ENCODE data around the gene ATAD3C.
"Not testable (repeated sequence)": the region's sequence is repeated elsewhere in the genome, so short reads cannot be mapped to it uniquely, and the experiment has no call there.

ATAD3C gene

DNA sequence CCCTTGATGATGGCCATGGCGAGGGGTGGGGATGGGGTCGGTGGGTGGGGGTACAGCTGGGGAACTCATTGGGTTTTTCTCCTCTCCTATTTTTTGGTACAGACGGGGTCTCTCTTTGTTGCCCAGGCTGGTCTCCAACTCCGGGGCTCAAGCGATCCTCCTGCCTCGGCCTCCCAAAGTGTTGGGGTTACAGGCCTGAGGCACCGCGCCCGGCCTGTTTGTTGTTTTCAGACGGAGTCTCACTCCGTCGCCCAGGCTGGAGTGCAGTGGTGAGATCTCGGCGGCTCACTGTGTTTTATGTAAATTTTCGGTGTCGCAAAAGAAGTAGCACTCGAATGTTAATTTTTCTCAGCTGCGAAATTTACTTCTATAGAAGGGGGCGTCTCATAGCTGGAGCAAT lies 2.9 kb upstream of the ATAD3C start:
- DNase-seq (ENCODE audit: low read depth in 2 of 2), result not testable (repeated sequence)

DNA sequence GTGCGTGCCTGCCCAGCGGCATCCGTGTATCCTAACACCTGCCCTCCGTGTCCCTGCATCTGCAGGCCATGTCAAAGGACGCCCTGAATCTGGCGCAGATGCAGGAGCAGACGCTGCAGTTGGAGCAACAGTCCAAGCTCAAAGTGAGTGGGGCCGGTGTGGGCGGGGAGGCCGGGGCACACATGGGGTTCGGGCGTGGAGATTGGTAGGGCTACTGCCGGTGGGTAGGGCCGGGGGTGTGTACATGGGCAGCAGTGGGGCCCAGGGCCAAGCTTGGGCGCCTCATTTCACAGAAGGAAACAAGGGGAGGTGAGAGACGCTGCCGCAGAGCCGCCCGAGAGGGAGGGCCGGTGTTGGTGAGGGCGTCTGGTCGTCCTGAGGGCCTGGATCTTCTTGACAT lies 1.1 kb downstream of the ATAD3C start:
- not testable (repeated sequence) for DNase-seq (ENCODE audit: low read depth in 2 of 2)

DNA sequence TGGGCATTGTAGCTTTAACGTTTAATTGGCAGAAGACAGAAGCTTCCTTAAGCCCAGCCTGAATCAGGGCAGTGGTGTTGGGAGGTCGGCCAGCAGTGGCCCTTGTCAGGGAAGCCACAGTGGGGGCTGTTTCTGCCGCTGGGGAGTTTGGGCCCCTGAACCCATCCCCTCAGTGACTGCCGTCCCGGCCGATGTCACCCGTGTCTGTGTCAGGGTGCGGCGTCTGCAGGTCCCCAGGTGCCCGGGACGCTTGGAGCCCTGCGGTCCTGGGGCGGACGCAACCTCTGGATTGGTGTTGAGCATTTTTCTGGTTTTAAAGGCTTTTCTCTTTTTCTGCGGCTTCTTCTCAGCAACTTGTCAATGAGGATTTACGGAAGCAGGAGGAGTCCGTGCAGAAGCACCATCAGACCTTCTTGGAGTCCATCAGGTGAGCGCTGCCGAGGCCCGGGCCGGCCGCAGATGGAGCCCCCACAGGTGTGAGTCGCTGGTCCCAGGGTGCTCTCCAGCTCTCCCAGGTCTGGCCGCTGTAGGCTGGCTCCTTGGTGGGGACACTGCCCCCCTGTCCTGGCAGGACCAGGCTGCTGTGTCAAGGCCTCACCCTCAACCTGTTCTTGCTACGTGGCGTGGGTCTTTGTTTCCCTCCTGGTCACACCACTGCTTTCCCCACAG lies 2.3 kb downstream of the ATAD3C start:
- no peak for DNase-seq (ENCODE audit: low read depth in 2 of 2)

DNA sequence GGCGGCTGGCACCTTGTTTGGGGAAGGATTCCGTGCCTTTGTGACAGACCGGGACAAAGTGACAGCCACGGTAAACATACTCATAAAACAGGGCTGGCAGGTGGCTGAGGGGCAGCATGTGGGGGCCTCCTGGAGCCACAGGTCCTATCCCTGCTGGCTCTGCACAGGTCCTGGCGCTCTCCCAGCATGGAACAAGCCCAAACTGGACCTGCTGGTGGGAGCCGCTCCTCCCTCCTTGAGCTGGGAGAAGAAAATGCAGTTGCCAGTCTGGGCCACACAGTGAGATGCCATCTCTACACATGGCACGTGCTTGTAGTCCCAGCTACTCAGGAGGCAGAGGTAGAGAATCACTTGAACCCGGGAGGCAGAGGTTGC lies 2.9 kb downstream of the ATAD3C start:
- DNase-seq (ENCODE audit: low read depth in 2 of 2), result not testable (repeated sequence)

DNA sequence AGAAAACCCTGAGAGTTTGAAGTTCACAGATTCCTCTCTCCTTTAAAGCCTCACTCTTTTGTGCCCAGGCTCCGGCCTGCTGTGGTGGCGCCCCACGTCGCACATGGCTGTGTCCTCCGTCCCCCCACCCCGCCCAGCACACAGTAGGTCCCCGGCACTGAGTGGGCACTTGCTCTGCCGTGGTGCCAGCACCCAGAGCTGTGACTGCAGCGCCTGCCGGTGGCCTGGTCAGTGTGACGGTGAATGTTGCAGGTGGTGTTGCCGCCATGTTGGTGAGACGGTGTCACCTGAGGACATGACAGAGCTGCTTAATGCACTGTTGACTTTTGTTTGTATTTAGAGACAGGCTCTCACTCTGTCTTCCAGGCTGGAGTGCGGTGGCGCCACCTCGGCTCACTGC lies 3.4 kb downstream of the ATAD3C start:
- no peak for DNase-seq (ENCODE audit: low read depth in 2 of 2)

DNA sequence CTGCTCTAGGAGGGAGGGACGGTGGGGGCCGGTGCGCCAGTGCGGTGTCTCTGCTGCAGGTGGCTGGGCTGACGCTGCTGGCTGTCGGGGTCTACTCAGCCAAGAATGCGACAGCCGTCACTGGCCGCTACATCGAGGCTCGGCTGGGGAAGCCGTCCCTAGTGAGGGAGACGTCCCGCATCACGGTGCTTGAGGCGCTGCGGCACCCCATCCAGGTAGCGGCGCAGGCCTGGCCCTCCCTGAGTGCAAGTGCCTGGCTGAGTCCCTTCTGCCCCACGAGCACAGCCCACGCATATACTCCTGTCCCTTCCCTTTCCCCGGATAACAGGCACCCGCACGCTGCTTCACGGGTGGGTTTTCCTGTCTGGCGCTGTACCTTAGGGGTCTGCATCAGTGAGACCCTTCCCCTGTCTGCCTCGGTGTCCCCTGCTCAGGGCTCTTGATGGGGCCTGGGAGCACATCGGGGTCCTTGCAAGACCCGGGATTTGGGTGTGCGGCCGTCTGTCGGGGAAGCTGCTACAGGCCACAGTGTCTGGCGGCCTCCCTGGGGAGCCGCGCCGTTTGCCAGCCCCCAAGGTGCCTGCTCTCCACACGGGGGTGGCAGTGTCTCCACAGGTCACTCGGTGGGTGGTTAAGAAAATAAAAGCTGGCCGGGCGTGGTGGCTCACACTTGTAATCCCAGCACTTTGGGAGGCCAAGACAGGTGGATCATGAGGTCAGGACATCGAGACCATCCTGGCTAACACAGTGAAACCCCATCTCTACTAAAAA lies 5.0 kb downstream of the ATAD3C start:
- not testable (repeated sequence) for DNase-seq (ENCODE audit: low read depth in 2 of 2)

DNA sequence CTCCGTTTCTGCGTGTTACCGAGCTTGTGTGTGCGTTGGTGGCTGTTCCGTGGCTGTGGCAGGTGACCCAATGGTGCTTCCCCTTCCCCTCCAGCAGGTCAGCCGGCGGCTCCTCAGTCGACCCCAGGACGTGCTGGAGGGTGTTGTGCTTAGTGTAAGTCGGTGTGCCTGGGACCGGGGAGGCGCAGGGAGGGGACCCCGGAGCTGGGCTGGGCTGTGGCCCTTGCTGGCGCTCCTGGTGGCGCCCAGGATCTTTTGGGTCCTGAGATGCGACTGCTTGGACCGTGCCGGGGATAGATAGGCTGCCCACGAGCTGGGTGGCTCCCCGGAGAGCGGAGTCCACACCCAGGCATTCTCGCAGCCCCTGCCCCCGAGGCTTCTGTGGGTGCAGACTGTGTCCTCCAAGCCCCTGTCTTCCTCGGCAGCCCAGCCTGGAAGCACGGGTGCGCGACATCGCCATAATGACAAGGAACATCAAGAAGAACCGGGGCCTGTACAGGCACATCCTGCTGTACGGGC lies 5.9 kb downstream of the ATAD3C start:
- DNase-seq (ENCODE audit: low read depth in 2 of 2), result no peak

DNA sequence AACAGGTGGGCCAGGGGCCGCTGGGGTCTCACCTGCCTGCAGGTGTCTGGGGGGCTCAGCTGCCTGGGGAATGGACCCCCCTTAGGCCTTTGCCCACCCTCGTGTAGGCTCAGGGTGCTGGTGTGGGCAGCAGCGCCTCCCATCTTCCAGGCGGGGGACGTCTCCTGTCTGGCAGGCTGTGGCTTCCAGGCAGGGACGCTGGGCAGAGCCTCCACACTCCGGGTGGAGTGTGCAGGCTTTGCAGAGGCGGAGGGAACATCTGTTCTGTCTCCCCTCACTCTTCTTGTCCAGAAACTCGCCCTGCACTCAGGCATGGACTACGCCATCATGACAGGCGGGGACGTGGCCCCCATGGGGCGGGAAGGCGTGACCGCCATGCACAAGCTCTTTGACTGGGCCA lies 6.4 kb downstream of the ATAD3C start:
- not testable (repeated sequence) for DNase-seq (ENCODE audit: low read depth in 2 of 2)

DNA sequence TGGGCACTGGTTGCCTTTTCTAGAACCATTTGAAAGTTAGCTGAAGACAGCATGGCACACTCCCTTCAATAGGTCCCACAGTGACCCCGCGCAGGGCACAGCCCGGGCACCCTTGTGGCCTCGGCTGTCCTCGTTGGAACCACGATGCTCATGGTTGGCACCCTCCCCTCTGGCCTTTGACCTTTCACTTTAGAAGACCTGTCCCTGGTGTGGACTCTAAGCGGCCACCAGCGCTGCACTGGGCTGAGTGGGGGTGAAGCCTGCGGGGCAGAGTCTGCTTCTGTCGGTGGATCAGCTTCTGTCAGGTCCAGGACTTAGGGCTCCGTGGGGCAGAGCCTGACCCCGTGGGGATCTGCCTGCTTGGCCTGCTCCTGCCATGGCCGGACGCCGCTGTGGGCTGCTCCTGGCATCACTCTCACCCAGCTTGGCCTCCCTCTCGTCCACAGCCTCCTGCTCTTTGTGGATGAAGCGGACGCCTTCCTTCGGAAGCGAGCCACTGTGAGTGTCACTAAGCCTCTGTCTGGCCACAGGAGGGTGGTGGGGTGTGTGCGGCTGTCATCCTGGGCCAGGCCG lies 7.3 kb downstream of the ATAD3C start:
- DNase-seq (ENCODE audit: low read depth in 2 of 2), result not testable (repeated sequence)

DNA sequence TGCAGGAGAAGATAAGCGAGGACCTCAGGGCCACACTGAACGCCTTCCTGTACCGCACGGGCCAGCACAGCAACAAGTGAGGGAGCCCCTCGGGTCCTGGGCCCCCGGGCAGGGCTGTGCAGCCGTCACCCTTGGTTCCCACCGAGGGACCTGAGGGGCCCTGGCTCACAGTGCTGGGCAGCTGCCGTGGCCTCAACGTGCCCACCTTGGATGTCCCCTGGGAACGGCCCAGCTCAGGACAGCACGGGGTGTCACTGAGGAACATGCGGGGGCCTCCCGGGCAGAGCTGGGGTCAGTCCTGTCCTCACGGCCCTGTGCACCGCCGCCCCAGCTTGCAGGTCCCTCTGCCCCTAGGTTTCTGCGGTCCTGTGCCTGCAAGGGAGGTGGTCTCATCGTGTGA lies 9.7 kb downstream of the ATAD3C start:
- not testable (repeated sequence) for DNase-seq (ENCODE audit: low read depth in 2 of 2)

DNA sequence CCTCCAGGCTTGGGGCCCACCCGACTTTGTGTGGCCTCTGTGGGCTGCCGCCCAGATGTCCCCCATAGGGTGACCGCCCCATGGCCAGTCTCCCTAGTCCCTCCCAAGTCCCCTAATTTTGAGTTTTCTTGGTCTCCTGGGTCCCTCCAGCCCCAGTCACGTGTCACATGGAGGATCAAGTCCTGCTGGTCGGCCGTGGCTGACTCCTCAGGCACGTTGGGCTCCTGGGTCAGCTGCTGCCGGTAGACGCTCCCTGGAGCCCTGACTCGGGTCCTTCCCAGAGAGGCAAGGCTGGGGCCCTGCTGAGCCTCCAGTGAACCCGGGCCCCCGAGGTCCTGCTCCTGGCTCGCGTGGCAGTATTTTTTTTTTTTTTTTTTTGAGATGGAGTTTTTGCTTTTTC lies 10.2 kb downstream of the ATAD3C start:
- not testable (repeated sequence) for DNase-seq (ENCODE audit: low read depth in 2 of 2)

DNA sequence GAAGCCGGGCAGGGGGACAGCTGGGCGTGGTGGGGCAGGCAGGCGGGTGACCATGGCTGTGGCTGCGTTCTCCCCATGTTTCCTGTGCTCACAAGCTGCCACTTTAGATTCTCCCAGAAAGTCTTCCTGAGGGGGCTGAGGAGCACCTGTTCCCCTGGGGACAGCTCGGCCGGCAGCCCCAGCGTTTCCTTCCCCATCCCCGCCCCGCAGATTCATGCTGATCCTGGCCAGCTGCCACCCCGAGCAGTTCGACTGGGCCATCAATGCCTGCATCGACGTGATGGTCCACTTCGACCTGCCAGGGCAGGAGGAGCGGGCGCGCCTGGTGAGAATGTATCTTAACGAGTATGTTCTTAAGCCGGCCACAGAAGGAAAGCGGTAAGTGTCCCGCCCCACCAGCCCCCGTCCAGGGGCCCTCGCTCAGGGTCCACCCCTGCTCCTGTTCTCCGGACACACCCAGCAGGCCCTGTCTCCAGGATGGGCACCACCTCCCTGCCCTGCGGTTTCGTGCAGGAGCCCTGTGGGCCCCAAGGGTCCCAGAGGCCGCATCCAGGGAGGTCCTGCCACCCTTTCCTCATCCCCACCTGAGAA lies 11.1 kb downstream of the ATAD3C start:
- DNase-seq (ENCODE audit: low read depth in 2 of 2), result no peak

DNA sequence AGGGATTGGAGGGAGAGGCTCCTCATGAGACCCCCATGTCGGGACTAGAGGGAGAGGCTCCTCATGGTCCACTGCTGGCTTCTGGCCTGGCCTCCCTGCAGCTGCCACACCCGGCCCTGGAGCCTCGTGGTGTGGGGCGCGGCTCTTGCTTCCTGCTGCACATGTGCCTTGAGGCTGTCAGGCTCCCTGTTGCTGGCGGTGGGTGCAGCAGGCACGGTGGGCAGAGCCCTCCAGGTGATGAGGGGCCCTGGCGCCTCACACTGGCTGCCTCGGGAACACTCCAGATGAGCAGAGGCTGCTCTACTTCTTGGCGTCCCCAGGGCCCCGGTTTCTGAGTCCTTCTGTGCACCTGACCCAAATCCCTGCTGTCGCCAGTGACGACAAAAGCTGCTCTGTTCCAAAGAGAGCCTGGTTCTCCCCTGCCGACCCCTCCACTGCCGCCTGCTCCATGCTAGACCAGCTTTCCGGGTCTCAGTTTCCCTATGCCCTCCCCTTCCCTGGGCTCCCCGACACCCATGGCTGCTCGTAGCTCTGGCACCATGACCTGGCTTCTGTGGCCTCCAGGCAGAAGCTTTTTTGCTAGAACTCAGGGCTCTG lies 12.3 kb downstream of the ATAD3C start:
- no peak for DNase-seq (ENCODE audit: low read depth in 2 of 2)

DNA sequence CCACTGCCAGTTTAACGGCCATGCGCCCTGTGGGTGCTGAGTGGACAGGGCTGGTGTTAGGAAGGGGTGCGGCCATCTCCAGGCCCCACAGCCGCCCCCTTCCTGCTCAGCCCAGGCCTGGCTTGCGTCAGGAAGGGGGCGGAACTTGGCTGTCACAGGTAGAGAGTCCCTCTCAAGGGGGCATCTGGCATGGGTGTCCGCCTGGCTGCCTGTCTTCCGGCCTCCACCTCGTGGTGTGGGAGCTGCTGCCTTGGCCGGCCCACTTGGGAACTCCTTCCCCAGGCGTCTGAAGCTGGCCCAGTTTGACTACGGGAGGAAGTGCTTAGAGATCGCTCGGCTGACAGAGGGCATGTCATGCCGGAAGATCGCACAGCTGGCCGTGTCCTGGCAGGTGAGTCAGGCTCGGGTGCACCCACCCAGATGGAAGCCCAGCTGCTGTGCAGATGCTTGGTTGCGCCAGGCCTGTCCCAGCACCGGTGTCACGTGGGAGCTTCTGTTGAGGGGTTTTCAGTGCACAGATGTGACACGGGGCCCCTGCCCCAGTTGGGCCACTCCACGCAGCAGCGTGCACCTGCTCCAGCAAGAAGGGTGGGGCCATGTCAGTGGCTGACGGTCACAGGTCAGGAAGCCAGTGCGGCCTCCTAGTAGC lies 13.0 kb downstream of the ATAD3C start:
- DNase-seq (ENCODE audit: low read depth in 2 of 2), result no peak

DNA sequence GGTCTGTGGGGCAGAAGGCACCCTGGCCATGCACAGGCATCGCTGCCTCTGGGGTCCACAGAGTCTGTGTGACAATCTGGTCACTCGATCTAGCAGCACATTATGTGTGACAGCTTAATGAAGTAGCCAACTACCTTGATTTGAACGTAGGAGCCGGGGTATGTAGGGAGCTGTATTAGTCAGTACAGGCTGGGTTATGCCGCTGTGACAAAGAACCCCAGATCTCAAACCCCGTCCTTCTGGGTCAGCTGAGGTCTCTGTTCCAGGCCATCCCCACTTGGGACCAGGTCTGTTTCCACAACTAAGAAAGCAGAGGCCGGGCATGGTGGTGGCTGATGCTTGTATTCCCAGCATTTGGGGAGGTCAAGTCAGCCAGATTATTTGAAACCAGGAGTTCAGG lies 13.8 kb downstream of the ATAD3C start:
- no peak for DNase-seq (ENCODE audit: low read depth in 2 of 2)

DNA sequence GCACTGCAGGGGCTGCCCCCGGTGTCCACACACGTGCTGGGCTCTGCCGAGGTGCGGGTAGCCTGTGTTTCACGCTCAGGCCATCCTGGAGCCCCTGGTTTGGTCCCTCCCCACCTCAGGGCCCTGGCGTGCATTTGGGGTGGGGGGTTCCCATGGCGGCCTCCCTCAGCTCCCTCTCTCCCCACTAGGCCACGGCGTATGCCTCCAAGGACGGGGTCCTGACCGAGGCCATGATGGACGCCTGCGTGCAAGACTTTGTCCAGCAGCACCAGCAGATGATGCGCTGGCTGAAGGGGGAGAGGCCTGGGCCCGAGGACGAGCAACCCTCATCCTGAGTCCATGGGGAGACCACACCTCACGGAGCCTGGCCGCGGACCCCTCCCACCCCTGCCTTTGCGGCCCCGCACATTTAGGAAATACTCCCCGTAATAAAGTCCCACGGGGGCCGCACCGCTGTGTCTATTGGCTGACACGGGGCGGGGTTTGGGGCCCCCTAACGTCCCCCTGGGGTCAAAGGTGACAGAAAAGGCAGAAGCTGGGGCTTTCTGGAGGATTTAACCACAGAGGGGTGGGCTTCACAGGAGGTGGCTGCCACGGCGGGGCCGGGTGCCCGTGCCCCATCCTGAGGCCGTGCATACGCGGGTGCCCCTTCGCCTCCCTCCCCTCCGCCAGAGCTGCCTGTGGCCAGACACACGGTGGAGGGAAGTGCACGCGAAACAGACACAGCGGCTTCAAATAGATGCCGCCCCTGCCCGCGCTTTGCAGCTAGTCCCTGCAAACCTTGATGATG lies 18.9 kb downstream of the ATAD3C start:
- DNase-seq (ENCODE audit: low read depth in 2 of 2), result not testable (repeated sequence)

DNA sequence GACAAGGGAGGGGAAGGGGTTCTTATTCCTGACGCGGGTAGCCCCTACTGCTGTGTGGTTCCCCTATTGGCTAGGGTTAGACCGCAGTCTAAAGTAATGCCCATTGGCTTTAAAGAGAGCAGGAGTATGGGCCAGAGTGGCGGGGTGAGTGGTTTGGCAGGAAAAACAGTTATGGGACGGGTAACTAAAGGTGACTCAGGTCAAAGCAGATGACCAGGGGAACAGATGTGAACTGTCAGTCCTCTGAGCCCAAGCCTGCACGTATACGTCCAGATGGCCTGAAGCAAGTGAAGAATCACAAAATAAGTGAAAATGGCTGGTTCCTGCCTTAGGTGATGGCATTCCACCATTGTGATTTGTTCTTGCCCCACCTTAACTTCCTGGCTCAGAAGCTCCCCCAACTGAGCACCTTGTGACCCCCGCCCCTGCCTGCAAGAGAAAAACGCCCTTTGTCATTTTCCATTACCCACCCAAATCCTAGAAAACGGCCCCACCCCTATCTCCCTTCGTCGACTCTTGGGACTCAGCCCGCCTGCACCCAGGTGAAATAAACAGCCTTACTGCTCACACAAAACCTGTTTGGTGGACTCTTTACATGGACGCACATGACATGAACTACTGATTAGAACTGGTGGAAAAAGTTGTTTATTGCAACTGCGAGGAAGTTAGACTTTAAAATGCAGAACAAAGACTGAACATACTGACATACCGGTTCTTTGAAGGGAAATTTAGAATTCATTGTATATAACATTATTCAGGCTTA lies 21.3 kb downstream of the ATAD3C start:
- DNase-seq (ENCODE audit: low read depth in 2 of 2), result no peak

DNA sequence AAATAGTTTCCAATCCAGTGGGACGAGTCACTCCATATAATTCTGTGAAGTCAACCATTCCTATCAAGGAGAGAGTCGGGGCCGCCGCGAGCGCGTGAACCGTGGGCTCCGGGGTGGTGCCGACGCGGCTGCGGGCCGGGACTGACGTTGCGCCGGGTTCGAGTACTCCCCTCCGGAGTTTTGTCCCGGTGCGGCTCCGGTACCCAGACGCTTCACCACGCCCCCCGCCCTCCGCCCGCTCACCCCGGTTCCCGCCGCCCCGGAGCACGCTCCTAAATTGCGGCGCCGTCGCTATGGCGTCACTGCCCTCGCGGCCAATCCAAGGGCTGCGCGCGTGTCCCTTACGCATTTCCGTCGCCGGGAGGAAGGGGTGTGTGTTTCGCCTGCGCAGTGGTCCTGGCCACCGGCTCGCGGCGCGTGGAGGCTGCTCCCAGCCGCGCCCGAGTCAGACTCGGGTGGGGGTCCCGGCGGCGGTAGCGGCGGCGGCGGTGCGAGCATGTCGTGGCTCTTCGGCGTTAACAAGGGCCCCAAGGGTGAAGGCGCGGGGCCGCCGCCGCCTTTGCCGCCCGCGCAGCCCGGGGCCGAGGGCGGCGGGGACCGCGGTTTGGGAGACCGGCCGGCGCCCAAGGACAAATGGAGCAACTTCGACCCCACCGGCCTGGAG lies 22.0 kb downstream of the ATAD3C start, which contains the start of gene ATAD3B:
Gene ATAD3B, plus strand, starts transcription at position 377 of the 664 bp plus-strand sequence. Its CDS starts 120 bp downstream, at position 497.
- peak; percentile 91 to 96 for DNase-seq (ENCODE audit: low read depth in 2 of 2)
